ENCODE results near the gene SPRY4. TPM values are rescaled to one million over a fixed set of nuclear protein-coding genes. Genes with fewer than 3 reads are reported as not detected.

SPRY4 gene
- total RNA-seq: 11.9 and 27.2 TPM in 2 replicates

GRCh38 chr5:142324871-142325724, at the start of gene SPRY4:
Gene SPRY4, minus strand, starts transcription at chr5:142325021. Its CDS starts 9,913 bp downstream, at chr5:142315108.

Small RNAs within 50 kb of the gene (small RNA-seq; reads per million reads assigned to genes)
- not detected for gene RF02038
- not detected for gene RF02039

Other genes starting within 250 kb of the SPRY4 start
- 115 and 130 TPM in 2 replicates for gene NDFIP1, start 216.2 kb downstream of the SPRY4 start, total RNA-seq

All from articular chondrocyte of knee joint (primary cell).